ENCODE data around the gene KRTAP5-3.
A peak's percentile ranks its signal among the peaks of the same experiment; 100 is the strongest.
"Not testable (repeated sequence)": the region's sequence is repeated elsewhere in the genome, so short reads cannot be mapped to it uniquely, and the experiment has no call there.

KRTAP5-3 gene

DNA sequence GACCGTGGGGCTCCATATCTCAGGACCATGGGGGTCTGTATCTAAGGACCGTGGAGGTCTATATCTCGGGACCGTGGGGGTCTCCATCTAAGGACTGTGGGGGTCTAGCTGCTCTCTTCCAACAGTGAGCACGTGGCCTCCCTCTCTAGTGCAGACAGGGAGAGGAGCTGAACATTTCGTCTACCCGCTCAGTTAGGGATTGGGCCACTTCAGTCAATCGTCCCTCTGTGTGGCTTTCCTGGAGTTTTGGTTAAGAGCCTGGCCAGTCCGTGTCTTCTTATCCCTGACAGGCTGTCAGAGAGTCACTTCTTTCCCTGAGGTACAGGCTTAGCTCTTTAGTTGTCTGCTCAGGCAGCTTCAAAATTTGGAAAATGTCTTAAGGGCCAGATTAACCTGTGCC lies 26.3 kb downstream of the KRTAP5-3 start:
- DNase-seq (ENCODE audit: low read depth): no peak

DNA sequence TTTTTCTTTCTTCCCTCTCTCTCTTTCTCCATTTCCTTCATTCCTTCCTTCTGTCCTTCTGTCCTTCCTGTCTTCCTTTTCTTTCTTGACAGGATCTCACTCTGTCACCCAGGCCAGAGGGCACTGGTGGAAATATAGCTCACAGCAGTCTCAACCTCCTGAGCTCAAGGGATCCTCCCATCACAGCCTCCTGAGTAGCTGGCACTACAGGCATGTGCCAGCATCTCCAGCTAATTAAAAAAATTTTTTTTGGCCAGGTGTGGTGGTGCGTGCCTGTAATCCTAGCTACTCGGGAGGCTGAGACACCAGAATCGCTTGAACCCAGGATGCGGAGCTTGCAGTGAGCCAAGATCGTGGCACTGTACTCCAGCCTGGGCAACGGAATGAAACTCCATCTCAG lies 31.4 kb downstream of the KRTAP5-3 start:
- DNase-seq (ENCODE audit: low read depth): no peak

DNA sequence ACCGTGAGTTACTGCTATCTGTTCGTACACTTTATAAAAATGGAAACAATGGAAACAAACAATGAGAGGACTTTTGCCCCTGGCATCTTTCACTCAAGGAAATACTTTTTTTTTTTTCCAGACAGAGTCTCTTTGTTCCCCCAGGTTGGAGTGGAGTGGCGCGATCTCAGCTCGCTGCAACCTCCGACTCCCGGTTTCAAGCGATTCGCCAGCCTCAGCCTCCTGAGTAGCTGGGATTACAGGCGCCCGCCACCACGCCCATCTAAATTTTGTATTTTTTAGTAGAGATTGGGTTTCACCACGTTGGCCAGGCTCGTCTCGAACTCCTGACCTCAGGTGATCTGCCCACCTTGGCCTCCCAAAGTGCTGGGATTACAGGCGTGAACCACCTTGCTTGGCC lies 32.5 kb downstream of the KRTAP5-3 start:
- DNase-seq (ENCODE audit: low read depth): not testable (repeated sequence)

DNA sequence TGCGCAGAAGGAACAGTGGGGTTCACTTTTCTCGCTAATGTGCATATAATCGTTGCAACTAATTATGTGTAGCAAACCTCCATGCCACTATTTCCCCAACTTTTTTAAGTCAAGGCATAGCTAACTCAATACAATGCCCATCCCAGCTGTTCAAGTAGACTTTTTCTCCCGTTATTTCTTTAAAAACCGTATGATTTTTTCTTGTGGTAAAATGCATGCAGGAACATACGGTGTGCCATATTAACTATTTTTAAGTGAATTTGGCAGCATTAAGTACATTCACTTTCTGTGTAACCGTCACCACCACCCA lies 33.4 kb downstream of the KRTAP5-3 start:
- no peak for DNase-seq (ENCODE audit: low read depth)

DNA sequence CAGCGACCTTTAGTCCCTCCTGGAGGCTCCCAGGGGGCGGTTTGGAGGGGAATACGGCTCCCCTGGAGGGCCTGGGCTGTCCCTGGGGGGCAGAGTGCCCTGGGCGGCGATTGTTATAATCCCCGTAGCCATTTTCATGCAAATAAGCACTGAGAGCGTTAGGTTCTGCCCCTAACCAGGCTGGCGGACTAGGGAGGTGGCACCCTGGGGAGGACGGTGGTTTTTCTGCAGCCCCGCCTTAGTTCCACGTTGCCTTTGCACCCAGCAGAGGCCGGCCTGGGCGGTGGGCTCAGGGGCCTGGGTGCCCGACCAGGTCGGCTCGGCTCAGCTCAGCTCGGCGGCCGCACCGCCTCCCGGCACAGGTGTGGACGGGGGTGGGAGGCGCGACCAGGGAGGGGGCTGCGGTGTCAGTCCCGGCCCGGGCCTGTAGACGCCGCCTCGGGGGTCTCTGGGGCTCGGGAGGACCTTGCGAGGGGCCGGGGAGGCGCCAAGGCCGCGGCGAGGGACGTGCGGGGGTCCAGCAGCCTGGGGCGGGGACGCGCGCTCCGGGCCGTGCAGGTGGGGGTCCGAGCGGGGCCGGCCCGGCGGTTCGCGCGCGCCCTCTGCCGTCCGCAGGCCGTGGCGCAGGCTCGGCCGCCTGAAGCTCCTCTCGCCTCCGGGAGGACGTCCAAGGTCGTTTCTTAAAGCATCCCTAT lies 33.9 kb downstream of the KRTAP5-3 start:
- peak; percentile 51 for DNase-seq (ENCODE audit: low read depth)

DNA sequence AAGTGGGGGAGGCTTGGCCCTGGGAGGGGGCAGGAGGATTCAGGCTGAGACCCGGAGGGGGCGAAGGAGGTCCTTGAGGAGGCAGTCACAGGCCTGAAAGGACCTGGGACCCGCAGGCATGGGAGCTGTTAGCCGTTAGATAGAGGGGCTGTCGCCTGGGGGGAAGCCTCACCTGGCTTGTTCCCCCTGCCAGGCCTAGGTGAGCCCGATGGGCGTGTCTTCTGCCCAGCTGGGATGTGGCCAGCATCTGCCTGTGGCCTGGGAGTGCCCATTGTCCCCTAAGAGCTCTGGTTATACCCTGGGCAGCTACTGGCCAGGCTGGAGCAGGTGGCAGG lies 34.4 kb downstream of the KRTAP5-3 start:
- DNase-seq (ENCODE audit: low read depth): no peak

DNA sequence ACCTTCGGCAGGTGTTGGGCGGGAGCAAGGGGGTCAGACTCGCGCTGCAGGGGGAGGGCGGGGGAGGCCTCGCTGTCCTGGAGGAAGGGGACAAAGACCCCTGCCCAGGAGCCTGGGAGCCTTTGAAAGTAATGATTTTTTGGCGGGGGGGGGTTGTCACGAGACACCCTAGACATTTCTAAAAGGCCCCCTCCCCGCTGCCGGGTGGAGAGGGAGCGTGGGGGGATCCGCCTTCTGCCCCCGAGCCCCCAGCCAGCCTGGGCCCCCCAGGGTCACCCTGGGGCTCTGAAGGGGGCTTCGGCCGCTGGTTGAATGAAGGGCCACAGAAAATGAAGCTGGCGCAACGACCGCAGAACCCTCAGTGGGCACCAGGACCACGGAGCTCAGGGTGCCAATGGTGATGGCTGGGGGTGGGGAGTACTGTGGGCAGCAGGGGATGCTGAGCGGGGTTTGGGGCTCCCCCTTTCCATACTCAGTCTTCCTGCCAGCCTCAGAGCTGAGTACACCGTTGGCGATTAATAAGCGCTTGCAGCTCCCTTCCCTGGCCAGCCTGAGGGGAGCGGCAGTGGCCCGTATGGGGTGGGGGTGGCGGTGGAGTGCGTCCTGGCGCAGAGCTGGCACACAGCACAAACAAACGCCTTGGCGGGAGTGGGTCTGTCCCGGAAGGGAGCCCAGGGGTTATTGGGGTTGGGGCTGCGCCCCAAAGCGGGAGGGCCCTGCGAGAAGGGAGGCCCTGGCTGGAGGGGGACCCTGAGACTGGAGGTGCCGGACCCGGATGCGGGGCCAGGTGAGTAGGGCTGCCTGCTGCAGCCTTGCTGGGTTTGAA lies 35.0 kb downstream of the KRTAP5-3 start:
- no peak for DNase-seq (ENCODE audit: low read depth)

DNA sequence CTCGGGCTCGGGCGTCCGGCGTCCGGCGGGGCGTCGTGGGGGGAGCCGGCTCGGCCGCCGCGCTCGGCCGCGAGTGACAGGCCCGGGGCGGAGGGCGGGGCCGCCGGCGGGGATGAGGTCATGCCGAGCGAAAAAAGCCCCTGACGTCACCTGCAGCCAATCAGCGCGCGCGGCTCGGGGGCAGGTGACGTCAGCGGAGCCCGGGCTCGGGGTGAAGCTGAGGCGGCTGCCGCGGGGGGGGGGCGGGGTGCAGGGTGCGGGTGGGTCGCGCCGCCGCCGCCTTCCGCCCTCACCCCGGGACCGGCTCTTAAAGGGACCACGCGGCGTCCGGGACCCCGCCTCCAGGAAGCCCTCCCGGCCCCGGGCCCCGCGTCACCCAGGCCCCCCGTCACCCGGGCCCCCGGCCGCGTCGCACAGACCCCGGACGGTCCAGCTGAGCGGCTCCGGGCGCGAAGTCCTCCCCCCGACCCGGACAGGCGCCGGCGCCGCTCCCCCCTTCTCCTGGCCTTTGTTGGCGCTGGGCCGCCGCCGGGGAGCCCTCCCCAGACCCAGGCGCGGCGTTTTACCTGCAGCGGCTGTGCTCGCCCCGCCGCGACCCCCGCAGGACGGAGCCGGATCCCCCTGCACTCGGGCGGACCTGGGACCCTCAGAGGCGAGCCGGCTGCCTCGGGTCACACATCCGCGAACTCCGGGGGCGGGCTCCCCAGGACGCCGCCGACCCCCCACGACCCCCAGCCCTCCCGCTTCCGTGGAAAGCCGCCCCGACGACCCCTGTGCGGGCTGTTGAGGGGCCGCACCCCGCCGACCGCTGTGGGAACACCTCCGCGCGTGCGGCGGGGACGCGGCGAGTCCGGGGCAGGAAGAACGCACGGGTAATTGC lies 35.8 kb downstream of the KRTAP5-3 start, which contains the start of gene DUSP8:
TSS of gene DUSP8 (minus strand) at position 75 of the 880 bp plus-strand sequence. CDS start 6,445 bp downstream, outside the sequence.
- DNase-seq (ENCODE audit: low read depth): peak; percentile 88

DNA sequence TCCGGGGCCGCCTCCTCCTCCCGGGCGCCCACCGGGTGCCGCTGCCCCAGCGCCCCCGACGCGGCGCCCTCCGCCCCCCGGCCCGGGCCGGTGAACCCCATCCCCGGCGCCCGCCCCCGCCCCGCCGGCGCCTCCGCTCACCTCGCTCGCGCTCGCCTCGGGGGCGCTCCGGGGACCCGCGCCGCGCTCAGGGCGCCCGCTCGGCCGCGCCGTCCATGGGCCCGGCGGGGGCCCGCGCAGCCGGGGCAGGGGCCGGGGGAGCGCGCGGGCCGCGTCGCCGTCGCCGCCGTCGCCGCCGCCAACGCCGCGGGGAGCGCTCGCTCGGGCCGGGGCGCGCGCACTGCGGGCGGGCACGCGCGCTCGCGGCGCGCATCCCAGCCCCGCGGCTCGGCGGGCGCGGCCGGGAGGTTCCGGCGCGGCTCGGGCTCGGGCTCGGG lies 36.5 kb downstream of the KRTAP5-3 start:
- DNase-seq (ENCODE audit: low read depth): no peak

DNA sequence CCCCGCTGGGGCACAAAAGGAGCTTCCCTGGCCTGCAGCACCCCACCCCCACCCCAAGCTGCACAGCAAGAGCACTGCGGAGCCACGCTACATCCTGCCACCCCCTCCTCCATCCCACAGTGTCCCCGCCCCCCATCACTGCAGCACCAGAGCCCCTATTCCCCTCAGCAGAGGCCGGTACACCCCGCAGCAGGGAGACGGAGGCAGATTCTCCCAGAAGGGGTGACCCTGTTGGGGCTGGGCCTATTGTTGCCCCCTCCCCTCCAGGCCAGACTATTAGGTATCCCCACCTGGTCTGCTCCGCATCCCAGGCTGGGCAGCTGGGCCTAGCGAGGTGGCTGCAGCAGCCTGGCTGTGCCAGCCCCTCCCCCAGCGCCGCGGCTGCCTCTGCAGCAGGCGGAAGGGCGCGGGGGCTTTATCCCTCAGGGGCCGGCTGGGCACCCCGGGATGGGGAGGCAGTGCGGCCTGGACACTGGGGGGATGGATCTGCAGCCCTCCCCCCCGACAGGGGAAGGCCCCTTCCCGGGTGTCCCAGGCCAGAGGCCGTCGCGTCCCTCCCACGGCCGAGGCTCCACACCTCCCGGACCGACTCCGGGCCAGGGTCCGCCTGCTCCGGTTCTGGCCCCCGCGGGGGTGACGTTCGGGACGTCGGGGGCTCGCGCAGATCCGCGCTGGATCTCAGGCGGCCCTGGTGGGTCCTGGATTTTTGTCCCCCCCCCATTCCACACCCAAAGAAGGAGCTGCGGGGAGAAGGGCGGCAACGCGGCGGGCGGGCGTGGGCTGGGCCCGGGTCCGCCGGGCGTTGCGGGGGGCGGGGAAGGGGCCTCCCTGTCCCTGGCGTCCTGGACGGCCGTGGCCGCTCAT lies 37.1 kb downstream of the KRTAP5-3 start:
- no peak for DNase-seq (ENCODE audit: low read depth)

DNA sequence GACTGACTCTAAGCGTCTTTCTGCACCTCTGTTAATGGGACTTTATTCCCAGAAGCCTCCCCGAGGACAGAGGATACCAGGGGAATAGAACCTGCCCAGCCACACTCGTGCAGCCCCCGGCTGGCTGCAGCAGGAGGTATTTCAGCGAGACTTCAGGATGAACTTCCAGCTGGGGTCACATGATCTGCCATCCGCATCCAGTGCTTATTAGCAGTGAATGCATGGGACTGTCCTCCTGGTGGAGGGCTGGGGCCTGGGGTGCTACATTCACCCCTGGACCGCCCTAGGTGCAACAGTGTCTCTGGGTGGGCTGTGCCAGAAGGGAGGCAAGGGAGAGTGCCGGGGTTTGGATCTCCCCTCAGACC lies 37.8 kb downstream of the KRTAP5-3 start:
- no peak for DNase-seq (ENCODE audit: low read depth)

DNA sequence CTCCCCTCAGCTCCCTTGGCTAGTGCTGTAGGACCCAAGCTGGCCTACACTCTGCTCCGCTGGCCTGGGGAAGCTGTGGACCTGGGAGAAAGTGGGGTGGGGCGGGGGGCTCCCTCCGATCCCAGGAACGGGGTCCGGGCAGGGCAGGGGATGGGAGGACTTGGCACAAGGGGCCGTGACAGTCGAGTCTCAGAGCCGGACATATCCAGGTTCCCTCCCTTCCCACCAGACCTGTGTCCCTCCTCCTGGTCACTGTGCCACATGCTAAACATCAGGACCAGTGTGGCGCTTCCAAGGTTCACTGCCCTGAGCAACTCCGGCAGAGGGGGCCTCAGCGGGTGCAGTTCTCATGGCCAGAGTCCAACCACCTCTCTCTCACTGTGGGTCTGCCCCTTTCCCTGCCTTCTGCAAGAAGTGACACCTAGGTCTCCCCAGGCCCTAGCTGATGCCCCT lies 38.2 kb downstream of the KRTAP5-3 start:
- DNase-seq (ENCODE audit: low read depth): no peak

DNA sequence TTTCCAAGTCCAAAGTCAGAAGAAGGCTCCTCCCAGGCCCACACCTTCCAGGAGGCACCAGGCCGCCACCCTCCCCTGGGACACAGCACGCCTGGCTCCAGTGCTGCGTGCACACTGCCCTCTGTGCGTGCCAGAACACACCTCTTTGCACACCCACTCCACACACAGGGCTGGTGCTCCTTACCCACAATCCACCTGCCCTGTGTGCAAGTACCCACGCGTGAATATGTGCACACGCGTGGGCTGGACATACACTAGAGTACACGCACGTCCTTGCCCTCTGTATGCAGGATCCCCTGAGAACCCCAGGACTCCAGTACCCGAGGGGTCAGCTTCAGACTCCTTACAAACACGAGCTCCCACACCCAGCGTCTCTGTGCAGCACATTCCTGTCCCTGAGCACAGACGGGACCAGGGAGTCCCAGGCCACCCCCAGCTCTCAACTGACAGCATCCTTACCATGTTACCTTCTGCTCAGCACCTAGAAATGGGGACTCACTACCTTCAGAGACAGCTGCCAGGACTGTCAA lies 38.9 kb downstream of the KRTAP5-3 start:
- DNase-seq (ENCODE audit: low read depth): no peak

DNA sequence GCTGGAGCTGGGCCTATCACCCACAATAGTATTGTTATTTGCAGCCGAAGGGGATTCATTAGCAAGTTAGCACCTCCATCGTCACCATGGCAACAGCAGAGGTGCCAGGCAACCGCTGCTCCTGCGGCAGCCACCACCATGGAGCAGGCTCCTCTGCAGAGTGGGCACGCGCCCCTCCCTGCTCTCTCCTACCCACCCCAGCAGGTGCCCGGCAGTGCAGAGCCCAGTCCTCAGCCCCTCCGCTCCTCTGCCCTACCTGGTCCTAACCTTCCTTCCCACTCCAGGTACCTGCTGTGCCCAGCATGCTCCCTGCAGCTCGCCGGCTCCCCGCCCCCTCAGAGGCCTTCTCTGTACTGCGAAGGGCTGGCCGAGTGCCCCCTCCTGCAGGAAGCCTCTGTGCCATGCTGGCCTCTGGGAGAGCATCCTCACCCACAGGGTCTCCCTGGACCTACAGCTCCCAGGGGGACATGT lies 39.8 kb downstream of the KRTAP5-3 start:
- DNase-seq (ENCODE audit: low read depth): no peak

DNA sequence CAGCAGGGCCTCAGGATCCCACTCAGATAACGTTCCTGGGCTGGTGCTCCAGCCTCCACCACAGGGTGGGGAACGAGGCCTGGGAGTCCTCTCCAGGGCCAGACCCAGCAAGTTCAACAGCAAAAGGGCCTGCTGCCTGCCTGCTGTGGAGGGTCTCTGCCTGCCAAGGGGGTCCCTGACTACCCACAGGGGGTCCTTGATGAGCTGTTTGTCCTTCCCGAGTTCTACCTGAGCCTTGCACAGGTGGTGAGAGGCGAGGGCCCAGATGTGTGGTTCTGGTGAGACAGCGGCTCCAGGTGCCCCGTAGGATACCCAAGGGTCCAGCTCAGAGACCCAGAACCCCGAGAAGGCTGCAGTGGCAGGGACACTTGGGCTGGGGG lies 40.6 kb downstream of the KRTAP5-3 start:
- no peak for DNase-seq (ENCODE audit: low read depth)

DNA sequence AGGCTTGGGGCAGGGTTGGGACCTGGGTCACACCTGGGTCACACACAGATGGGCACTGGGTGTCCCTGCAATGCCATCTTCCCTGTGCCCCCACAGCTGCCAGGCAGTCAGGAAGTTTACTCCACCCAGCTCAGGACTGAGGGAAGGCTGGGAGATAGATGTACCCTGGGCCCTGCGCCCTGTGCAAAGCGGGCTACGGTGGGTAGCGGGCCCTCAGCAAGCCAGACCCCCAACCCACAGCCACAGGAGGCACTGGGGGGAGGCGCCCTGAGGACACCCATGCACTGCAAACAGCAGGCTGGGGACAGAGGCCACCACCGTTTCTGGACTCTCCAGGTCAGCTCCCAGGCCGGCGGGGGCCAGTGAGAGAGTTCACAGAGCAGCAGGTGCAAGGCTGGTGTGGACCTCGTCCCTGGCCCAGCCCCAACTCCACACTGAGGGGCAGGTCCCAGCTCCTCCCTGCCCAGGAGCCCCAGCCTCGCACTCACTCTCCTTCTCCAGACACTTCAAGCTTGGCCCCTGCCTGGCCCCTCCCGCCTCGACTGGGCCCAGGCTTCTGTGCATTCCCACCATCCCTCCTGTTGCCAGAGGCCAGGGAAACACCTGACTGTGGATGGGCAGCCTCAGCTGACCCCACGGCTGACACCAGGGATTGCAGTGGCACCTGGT lies 41.1 kb downstream of the KRTAP5-3 start:
- DNase-seq (ENCODE audit: low read depth): no peak

DNA sequence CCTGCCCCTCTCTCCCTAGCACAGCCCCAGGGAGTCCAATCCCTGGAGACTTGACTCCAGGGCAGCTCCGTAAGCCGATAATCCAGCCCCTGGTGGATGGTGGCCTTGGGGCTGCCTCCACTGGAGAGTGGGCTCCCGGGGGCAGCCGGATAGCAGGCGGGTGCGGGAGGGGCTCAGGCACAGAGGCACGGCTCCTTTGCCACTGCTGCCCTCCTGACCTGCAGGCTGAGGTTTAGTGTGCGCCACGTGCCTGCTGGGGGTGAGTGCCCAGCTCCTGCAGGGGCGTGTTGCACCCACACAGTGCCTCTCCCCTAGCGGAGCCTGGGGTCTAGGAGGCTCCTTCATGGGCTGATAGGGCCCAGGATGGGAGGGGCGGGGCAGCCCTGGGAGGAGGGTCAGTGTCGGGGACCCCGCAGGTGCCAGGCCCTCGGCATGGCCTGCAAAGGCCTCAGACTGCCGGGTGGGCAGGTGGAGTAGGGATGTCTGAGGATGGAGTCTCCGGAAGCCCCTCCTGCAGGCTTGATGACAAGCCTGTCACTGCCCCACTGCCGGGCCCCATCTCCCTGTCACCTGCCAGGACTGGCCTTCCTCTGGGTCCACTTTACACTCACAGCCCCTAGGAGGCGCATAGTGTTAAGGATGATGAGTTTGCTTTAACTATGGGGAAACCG lies 41.7 kb downstream of the KRTAP5-3 start:
- DNase-seq (ENCODE audit: low read depth): no peak

DNA sequence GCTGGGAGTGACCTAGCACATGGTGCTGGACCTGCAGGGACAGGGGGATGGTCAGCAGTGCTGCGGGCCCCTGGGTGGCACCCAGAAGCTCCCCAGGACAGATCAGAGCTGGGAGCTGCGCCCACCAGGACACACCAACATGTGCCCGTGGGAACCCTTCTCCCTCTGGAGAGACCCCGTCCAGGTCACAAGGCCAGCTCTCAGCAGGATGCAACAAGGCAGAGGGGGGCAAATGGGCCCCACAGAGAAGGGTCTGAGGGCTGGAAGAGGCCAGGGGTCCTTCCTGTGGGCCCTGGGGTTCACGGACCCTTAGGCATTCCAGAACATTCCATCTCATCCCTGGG lies 42.4 kb downstream of the KRTAP5-3 start:
- DNase-seq (ENCODE audit: low read depth): no peak

DNA sequence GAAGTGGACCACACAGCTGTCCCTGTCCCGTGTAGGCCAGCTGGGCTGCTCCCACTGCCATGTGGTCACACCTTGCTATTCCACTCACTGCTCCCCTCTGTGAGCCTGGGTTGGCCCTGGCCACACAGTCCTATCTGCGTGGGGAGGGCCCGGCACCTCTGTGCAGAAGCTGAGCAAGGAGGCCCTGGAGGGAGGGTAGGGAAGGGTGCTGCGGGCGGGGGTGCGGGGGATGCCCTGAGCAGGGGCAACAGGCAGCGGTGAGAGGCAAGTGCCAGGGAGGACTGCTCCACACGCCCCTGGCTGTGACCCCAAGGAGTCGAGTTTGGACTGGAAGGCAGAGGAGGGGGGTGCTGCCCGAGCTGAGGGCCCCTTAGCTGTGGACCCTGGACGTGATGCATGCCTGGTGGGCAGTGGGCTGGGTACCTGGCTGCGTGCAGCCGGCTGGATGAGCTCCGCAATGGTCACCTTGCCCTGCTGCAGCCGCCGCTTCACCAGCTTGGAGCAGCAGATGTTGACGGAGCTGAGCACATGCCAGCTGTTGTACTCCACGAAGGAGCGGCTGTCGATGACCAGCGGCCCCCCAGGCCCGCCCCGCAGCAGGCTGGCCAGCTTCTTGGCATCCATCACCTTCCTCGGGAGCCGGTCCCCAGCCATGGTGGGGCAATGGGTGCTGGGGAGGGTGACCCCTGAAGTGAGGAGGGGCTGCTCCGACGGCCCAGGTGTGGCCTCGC lies 42.9 kb downstream of the KRTAP5-3 start:
- no peak for DNase-seq (ENCODE audit: low read depth)

All from ELR (cell line).